ENCODE measurements around the gene SART1. TPM values are rescaled to one million over a fixed set of nuclear protein-coding genes. Genes with fewer than 3 reads are reported as not detected.

The SART1 gene
- total and polyA plus RNA-seq, 3 experiments from 2014 or later, result 50.1 to 70.2 (median 69.9) TPM

DNA sequence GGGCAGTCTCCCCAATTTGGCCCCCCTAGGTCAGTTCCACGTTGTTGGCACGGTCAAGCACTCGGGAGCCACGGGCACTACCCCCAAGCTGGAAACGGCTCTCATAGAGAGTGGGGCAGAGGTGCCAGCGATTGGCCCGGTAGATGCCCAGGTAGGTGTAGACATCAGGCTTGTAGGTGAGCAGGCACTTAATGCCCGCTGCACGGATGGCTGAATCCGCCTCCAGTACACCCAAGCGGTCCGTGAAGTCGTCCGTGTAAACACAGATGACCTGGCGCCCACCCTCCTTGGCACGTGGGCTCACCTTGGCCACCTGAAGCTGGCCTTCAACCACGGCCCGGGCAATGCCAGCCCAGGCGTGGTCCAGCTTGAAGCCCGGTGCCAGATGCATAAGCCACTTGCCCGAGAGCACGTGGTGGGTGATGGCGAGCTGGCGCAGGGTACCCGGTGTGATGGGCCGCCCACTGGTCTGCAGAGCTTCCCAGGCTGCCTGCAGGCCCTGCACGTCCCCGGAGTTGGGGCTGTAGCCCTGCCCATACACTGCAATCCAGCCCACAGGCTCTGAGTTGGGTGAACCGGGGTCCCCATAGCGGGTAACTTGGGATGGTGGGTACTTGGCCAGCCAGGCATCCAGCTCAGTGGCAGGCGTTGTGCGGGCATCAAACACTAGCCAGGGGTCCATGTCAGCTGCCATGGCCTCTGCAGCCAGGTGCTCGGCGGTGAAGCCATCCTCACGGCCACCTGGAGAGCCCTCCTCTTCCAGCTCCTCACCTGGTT, 43.9 kb upstream of the SART1 start:
- Histone ChIP-seq H3K9me3 (ENCODE audit: low read length) (no peaks in the 10 kb centered on the region), H3K27me3 (ENCODE audit: insufficient read depth, low read length, poor library complexity, severe bottlenecking) (no peaks in the 10 kb centered on the region), H3K4me3 (ENCODE audit: low read length) (peak overlapping the region; percentile 96), H3K36me3 (ENCODE audit: insufficient read depth, low read length) (peaks cover 6% of the 10 kb centered on the region), H3K27ac (ENCODE audit: low read depth, low read length) (peak overlapping the region; percentile 82), H3K4me1 (ENCODE audit: insufficient read depth, low read length) (peaks cover 38% of the 10 kb centered on the region)
- H3K27ac Mint-ChIP-seq, result peak overlapping the region in 6 of 8 donors; percentile 47 to 94 (median 93)
- POLR2A ChIA-PET, result interaction anchor here (0.5 to 2.3 kb wide), 9 partner anchors 21 to 1928 kb away, joined by 3 to 30 read pairs (median 3); partner anchors contain the start of genes CCDC85B and FIBP
- no peaks in the 10 kb centered on the region for H3K9me3 Mint-ChIP-seq
- peak overlapping the region; percentile 86 to 96 (median 89) for H3K4me3 Mint-ChIP-seq
- CTCF ChIA-PET, result interaction anchor here (0.6 to 2.5 kb wide), 8 partner anchors 9 to 58 kb away, joined by 3 to 33 read pairs (median 4); partner anchors contain the start of genes CCDC85B, FIBP and MUS81
- peaks cover 26 to 55% (median 33%) of the 10 kb centered on the region in 3 donors for H3K4me1 Mint-ChIP-seq
- peaks cover 0 to 3% of the 10 kb centered on the region in 2 donors for H3K27me3 Mint-ChIP-seq
- no peak for DNase-seq
- H3K36me3 Mint-ChIP-seq, result peaks cover under 1 to 38% (median 4%) of the 10 kb centered on the region in 3 donors

DNA sequence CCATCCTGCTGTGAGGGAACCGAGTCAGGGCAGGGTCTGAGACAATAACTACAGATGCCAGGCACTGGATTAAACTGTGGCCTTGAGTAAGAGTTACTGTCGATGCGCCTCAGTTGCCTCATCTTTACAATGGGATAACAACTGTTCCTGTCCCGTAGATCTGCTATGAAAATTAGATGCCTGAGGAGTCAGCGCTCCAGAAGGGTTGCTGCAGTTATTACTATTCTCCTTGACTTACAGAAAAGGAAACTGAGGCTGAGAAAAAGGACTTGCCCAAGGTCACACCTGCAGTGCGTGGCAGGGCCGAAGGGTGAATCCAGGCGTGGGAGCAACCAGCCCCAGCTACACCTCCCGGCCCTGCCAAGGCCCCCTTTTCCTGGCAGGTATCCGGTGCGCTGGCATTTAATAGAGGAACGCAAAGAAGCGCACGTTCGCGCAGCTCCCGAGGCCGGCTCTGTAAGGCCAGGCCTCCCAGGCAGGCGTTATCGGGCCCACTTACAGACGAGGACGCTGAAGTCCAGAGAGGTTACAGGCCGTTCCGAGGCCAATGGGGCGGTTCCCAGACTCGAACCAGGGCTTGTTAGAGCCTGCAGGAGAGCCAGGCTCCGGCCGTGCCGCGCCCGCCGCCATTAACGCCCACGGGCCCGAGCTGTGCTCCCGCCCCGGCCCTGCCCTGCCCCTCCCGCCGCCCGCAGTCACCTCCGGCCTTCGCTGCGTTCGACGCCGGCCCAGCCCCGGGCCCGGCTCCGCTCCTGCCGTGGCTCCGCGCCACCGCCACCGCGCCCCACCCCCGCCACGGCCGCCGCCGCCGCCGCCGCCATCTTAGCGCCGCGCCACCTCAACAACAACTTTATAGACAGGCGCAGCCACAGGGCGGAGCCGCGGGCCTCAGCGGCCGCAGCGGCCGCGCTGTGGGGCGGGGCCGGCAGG, 43.1 kb upstream of the SART1 start, which contains the start of gene C11orf68:
TSS of gene C11orf68 (minus strand) at position 852 of the 930 bp plus-strand sequence. CDS start at position 821, 31 bp downstream.
- H3K4me3 Mint-ChIP-seq, result peak within 1 kb of the TSS; percentile 88 to 98 (median 93)
- peak in 1 of 5 donors; percentile 56 for DNase-seq
- H3K27me3 ChIP-seq (ENCODE audit: insufficient read depth, low read length, poor library complexity, severe bottlenecking), result no peaks in the 10 kb centered on the region
- H3K27ac Mint-ChIP-seq, result peak within 1 kb of the TSS; percentile 86 to 98 (median 91)
- CTCF ChIA-PET, result interaction anchor here (0.6 to 2.5 kb wide), 7 partner anchors 10 to 59 kb away, joined by 3 to 33 read pairs (median 4); partner anchors contain the start of genes CCDC85B, FIBP and MUS81
- H3K4me1 ChIP-seq (ENCODE audit: insufficient read depth, low read length), result peaks cover 38% of the 10 kb centered on the region
- H3K36me3 ChIP-seq (ENCODE audit: insufficient read depth, low read length), result peaks cover 15% of the 10 kb centered on the region
- peaks cover 0 to 3% of the 10 kb centered on the region in 2 donors for H3K27me3 Mint-ChIP-seq
- peaks cover 27 to 63% (median 36%) of the 10 kb centered on the region in 3 donors for H3K4me1 Mint-ChIP-seq
- H3K36me3 Mint-ChIP-seq, result peaks cover 4 to 46% (median 6%) of the 10 kb centered on the region in 3 donors
- no peaks in the 10 kb centered on the region for H3K9me3 Mint-ChIP-seq
- H3K4me3 ChIP-seq (ENCODE audit: low read length), result peak within 1 kb of the TSS; percentile 96
- POLR2A ChIA-PET, result interaction anchor here (0.5 to 2.3 kb wide), 9 partner anchors 18 to 1929 kb away, joined by 3 to 30 read pairs (median 3); partner anchors contain the start of genes CCDC85B, FIBP and FOSL1
- H3K27ac ChIP-seq (ENCODE audit: low read depth, low read length), result peak within 1 kb of the TSS; percentile 82
- no peaks in the 10 kb centered on the region for H3K9me3 ChIP-seq (ENCODE audit: low read length)

DNA sequence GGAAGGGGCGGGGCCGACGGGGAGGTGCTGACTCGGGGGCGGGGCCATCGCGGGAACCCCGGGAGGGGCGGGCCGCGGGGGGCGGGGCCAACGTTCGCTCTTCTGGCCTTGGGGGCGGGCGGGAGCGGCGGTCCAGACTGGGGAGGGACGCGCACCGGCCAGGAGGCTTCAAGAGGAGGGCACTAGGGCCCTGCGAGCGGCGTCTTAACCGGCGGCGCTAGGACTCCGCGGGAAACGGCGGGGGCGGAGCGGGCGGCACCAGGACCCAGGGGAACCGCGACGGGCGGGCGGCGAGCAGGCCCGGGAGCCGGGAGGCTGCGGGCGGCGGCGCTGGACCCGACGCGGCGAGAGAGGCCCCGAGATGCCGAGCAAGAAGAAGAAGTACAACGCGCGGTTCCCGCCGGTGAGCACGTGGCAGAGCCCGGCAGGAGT, 42.4 kb upstream of the SART1 start, which contains the start of gene DRAP1:
TSS of gene DRAP1 (plus strand) at position 286 of the 432 bp plus-strand sequence. CDS start at position 362, 76 bp downstream.
- ChIA-PET POLR2A (interaction anchor here (0.6 to 2.3 kb wide), 6 partner anchors 9 to 31 kb away, joined by 3 to 30 read pairs (median 5); partner anchors contain the start of genes CCDC85B, FIBP and FOSL1), CTCF (interaction anchor here (1.0 to 2.5 kb wide), 4 partner anchors 11 to 32 kb away, joined by 3 to 33 read pairs (median 4); partner anchors contain the start of genes CCDC85B and FIBP)
- Histone ChIP-seq H3K4me3 (ENCODE audit: low read length) (peak within 1 kb of the TSS; percentile 96), H3K9me3 (ENCODE audit: low read length) (no peaks in the 10 kb centered on the region), H3K4me1 (ENCODE audit: insufficient read depth, low read length) (peaks cover 38% of the 10 kb centered on the region), H3K27me3 (ENCODE audit: insufficient read depth, low read length, poor library complexity, severe bottlenecking) (no peaks in the 10 kb centered on the region), H3K27ac (ENCODE audit: low read depth, low read length) (peak within 1 kb of the TSS; percentile 82), H3K36me3 (ENCODE audit: insufficient read depth, low read length) (peaks cover 16% of the 10 kb centered on the region)
- Mint-ChIP-seq H3K27me3 (peaks cover 0 to 3% of the 10 kb centered on the region in 2 donors), H3K27ac (peak within 1 kb of the TSS; percentile 86 to 98 (median 91)), H3K4me3 (peak within 1 kb of the TSS; percentile 88 to 98 (median 93)), H3K9me3 (no peaks in the 10 kb centered on the region), H3K36me3 (peaks cover 4 to 47% (median 6%) of the 10 kb centered on the region in 3 donors), H3K4me1 (peaks cover 27 to 63% (median 36%) of the 10 kb centered on the region in 3 donors)
- DNase-seq, result peak; percentile 96 to 100 (median 98)

DNA sequence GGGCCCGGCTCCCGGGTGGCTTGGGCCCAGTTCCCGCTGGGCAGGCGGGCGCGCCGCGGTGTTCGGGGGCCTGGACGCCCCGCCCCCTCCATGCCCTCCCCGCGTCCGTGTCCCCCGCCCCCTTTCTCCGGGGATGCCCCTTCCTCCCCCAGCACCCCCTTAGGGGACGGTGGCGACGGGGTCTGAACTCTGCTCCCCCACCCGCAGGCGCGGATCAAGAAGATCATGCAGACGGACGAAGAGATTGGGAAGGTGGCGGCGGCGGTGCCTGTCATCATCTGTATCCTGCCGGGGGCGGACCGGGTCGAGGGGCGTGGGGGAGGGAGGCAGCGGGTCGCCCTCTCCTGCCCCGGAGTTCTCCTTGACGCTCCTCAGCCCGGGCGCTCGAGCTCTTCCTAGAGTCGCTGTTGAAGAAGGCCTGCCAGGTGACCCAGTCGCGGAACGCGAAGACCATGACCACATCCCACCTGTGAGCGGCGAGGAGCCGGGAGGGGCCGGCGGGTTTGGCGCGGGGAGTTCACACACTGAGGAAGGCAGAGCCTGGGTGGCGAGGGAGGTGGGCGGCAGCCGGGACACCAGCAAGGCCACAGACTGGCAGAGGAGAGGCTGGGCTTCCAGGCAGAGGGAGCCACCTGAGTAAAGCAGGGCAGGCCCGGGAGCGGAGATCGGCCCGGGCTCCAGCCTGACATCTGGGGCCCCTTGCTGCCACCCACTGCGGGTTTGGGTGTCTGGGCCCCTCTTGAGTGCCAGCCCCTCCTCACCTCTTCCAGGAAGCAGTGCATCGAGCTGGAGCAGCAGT, 41.8 kb upstream of the SART1 start:
- Mint-ChIP-seq H3K27me3 (peaks cover 0 to 1% of the 10 kb centered on the region in 2 donors), H3K27ac (peak overlapping the region; percentile 80 to 98 (median 89)), H3K9me3 (no peaks in the 10 kb centered on the region), H3K4me3 (peak overlapping the region; percentile 87 to 98 (median 93)), H3K4me1 (peaks cover 27 to 60% (median 32%) of the 10 kb centered on the region in 3 donors), H3K36me3 (peaks cover 4 to 49% (median 6%) of the 10 kb centered on the region in 3 donors)
- ChIA-PET CTCF (interaction anchor here (1.0 to 3.4 kb wide), 3 partner anchors 29 to 35 kb away, joined by 4 to 17 read pairs (median 11); partner anchors contain the start of genes CCDC85B and FIBP), POLR2A (interaction anchor here (0.9 to 1.2 kb wide), 3 partner anchors 8 to 31 kb away, joined by 3 to 7 read pairs (median 3); partner anchors contain the start of genes CCDC85B and FIBP)
- H3K27ac ChIP-seq (ENCODE audit: low read depth, low read length), result peak overlapping the region; percentile 73
- H3K36me3 ChIP-seq (ENCODE audit: insufficient read depth, low read length), result peaks cover 16% of the 10 kb centered on the region
- peaks cover 38% of the 10 kb centered on the region for H3K4me1 ChIP-seq (ENCODE audit: insufficient read depth, low read length)
- peak in 3 of 5 donors; percentile 57 to 81 (median 66) for DNase-seq
- H3K9me3 ChIP-seq (ENCODE audit: low read length), result no peaks in the 10 kb centered on the region
- H3K27me3 ChIP-seq (ENCODE audit: insufficient read depth, low read length, poor library complexity, severe bottlenecking), result no peaks in the 10 kb centered on the region
- H3K4me3 ChIP-seq (ENCODE audit: low read length), result peak overlapping the region; percentile 84

DNA sequence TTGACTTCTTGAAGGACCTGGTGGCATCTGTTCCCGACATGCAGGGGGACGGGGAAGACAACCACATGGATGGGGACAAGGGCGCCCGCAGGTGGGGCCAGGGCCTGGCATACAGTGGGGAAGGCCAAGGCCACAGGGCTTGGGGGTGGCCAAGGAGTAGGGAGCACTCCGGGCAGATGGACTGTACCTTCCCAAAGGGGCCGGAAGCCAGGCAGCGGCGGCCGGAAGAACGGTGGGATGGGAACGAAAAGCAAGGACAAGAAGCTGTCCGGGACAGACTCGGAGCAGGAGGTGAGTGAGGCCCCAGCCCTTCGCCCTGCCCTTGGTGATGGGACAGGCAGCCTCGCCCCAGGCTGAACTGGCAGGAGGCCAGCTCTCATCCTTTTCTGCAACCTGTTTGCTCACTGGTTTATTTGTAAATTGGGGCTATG, 41.1 kb upstream of the SART1 start:
- Histone ChIP-seq H3K36me3 (ENCODE audit: insufficient read depth, low read length) (peaks cover 16% of the 10 kb centered on the region), H3K27ac (ENCODE audit: low read depth, low read length) (peak overlapping the region; percentile 73), H3K27me3 (ENCODE audit: insufficient read depth, low read length, poor library complexity, severe bottlenecking) (no peaks in the 10 kb centered on the region), H3K9me3 (ENCODE audit: low read length) (no peaks in the 10 kb centered on the region), H3K4me3 (ENCODE audit: low read length) (peak overlapping the region; percentile 84), H3K4me1 (ENCODE audit: insufficient read depth, low read length) (peaks cover 38% of the 10 kb centered on the region)
- Mint-ChIP-seq H3K27me3 (peaks cover 0 to 1% of the 10 kb centered on the region in 2 donors), H3K36me3 (peaks cover 4 to 45% (median 6%) of the 10 kb centered on the region in 3 donors), H3K4me1 (peaks cover 21 to 53% (median 28%) of the 10 kb centered on the region in 3 donors), H3K9me3 (no peaks in the 10 kb centered on the region), H3K4me3 (peak overlapping the region; percentile 87 to 98 (median 93)), H3K27ac (peak overlapping the region in 7 of 8 donors; percentile 85 to 98 (median 90))
- DNase-seq, result no peak
- ChIA-PET CTCF (interaction anchor here (1.0 to 3.4 kb wide), 4 partner anchors 30 to 35 kb away, joined by 3 to 17 read pairs (median 8); partner anchors contain the start of genes CCDC85B and FIBP), POLR2A (interaction anchor here (0.7 to 1.2 kb wide), 4 partner anchors 8 to 46 kb away, joined by 3 to 7 read pairs (median 3); partner anchors contain the start of genes CCDC85B and FIBP)

DNA sequence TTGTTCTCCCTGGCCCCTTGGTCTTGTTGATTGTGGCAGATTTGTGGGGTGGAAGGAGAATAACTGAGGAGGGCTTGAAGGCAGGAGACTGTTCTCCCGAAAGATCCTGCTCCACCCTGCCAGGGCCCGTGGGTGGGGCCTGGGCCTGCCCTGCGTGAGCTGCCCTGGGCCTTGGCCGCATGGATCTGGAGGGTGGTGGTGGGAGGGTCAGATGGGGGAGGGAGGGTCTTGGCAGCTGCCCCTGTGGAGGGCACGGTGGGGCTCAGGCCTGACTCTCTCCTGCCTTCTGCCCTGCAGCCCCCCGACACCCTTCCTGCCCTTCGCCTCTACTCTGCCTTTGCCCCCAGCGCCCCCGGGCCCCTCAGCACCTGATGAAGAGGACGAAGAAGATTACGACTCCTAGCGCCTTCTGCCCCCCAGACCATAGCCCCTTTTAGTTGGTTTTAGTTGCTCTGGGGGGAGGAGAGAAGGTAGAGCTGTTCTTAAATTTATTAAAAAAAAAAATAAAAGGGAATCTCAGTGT, 40.4 kb upstream of the SART1 start:
- peak overlapping the region in 2 of 8 donors; percentile 54 to 55 for H3K27ac Mint-ChIP-seq
- H3K27me3 ChIP-seq (ENCODE audit: insufficient read depth, low read length, poor library complexity, severe bottlenecking), result no peaks in the 10 kb centered on the region
- peaks cover 24 to 52% (median 28%) of the 10 kb centered on the region in 3 donors for H3K4me1 Mint-ChIP-seq
- CTCF ChIA-PET, result interaction anchor here (1.0 to 3.4 kb wide), 3 partner anchors 31 to 36 kb away, joined by 3 to 17 read pairs (median 11); partner anchors contain the start of genes CCDC85B and FIBP
- DNase-seq, result no peak
- POLR2A ChIA-PET, result interaction anchor here (0.7 to 1.3 kb wide), 4 partner anchors 31 to 161 kb away, joined by 3 to 4 read pairs (median 3); partner anchors contain the start of gene CCDC85B
- peak overlapping the region in 5 of 7 donors; percentile 72 to 94 (median 92) for H3K4me3 Mint-ChIP-seq
- peaks cover 16% of the 10 kb centered on the region for H3K36me3 ChIP-seq (ENCODE audit: insufficient read depth, low read length)
- H3K4me1 ChIP-seq (ENCODE audit: insufficient read depth, low read length), result peaks cover 35% of the 10 kb centered on the region
- H3K9me3 ChIP-seq (ENCODE audit: low read length), result no peaks in the 10 kb centered on the region
- peaks cover 4 to 49% (median 6%) of the 10 kb centered on the region in 3 donors for H3K36me3 Mint-ChIP-seq
- no peaks in the 10 kb centered on the region for H3K9me3 Mint-ChIP-seq
- no peak overlapping the region for H3K4me3 ChIP-seq (ENCODE audit: low read length)
- H3K27me3 Mint-ChIP-seq, result peaks cover 0 to 1% of the 10 kb centered on the region in 2 donors
- H3K27ac ChIP-seq (ENCODE audit: low read depth, low read length), result no peak overlapping the region

Measured in CD8-positive, alpha-beta memory T cell (primary cell).